IMR-90 (cell line): Measurements from ENCODE around the gene DNAH17. TPM values are rescaled to one million over a fixed set of nuclear protein-coding genes. Genes with fewer than 3 reads are reported as not detected.

Experiments used
- ATAC-seq: fragments of 200-7000 bp; cut with Tn5 transposase; 2 replicates; pipeline ENCODE4 v1.9.1; 2020; ENCODE audit warnings: low read depth, mild to moderate bottlenecking, moderate library complexity
- BruUV-seq: library from RNA; stranded (reverse); fragments of 400-500 nt; replicated peaks from 2 replicates; lab custom pipeline; 2021; lab: Mats Ljungman, UMichigan
- CTCF ChIA-PET: fragments of 300-600 bp; formaldehyde crosslinking; extraction: SDS; loops from one replicate; lab custom pipeline; 2021; ENCODE audit warnings: antibody characterized with exemption; lab: Yijun Ruan, JAX
- POLR2A ChIA-PET: fragments of 300-600 bp; sonication (Branson Sonifier 250); formaldehyde crosslinking; loops from one replicate; lab custom pipeline; 2022; ENCODE audit warnings: antibody characterized with exemption; ENCODE audit not compliant: unreplicated experiment; lab: Charles Lee
- DNase-seq: peaks from one replicate; pipeline ENCODE4 v3.0.0; 2013
- H2AFZ ChIP-seq: replicated peaks from 2 replicates; pipeline ENCODE3; 2013; ENCODE audit warnings: low read length, mild to moderate bottlenecking; ENCODE audit not compliant: poor library complexity
- H2AK5ac ChIP-seq: 2 replicates; pipeline ENCODE4 v1.6.1; 2013; ENCODE audit warnings: low read depth, low read length, inconsistent platforms
- H2AK9ac ChIP-seq: replicated peaks from 2 replicates; pipeline ENCODE3; 2013; ENCODE audit warnings: mild to moderate bottlenecking, low read depth, low read length, moderate library complexity; ENCODE audit not compliant: poor library complexity
- H2BK120ac ChIP-seq: 2 replicates; pipeline ENCODE4 v1.6.1; 2013; ENCODE audit warnings: low read depth, low read length, inconsistent platforms
- H2BK15ac ChIP-seq: 3 replicates; pipeline ENCODE4 v1.6.1; 2013; ENCODE audit warnings: low read depth, low read length, inconsistent platforms
- H2BK20ac ChIP-seq: 2 replicates; pipeline ENCODE4 v1.6.1; 2013; ENCODE audit warnings: low read depth, mild to moderate bottlenecking, inconsistent platforms, low read length, moderate library complexity
- H2BK5ac ChIP-seq: 2 replicates; pipeline ENCODE4 v1.6.1; 2013; ENCODE audit warnings: mild to moderate bottlenecking, low read depth, low read length, inconsistent platforms; ENCODE audit not compliant: poor library complexity, severe bottlenecking
- H3K14ac ChIP-seq: replicated peaks from 2 replicates; pipeline ENCODE4 v1.6.1; 2013; ENCODE audit warnings: low read depth, low read length, inconsistent platforms
- H3K18ac ChIP-seq: 2 replicates; pipeline ENCODE4 v1.6.1; 2013; ENCODE audit warnings: low read depth, low read length, control low read depth
- H3K23ac ChIP-seq: 2 replicates; pipeline ENCODE4 v1.6.1; 2013; ENCODE audit warnings: low read depth, low read length, inconsistent platforms
- H3K27ac ChIP-seq: 2 replicates; pipeline ENCODE4 v1.5.1; 2013; ENCODE audit warnings: mild to moderate bottlenecking, control low read depth, low read length; ENCODE audit not compliant: insufficient read depth
- H3K27me3 ChIP-seq: 2 replicates; pipeline ENCODE4 v1.6.1; 2013; ENCODE audit warnings: low read length; ENCODE audit not compliant: control insufficient read depth, insufficient read depth
- H3K36me3 ChIP-seq: 2 replicates; pipeline ENCODE4 v1.6.1; 2013; ENCODE audit warnings: low read length, mixed read lengths; ENCODE audit not compliant: control insufficient read depth, insufficient read depth
- H3K4ac ChIP-seq: 2 replicates; pipeline ENCODE4 v1.6.1; 2013; ENCODE audit warnings: low read depth, low read length, inconsistent platforms
- H3K4me1 ChIP-seq: 2 replicates; pipeline ENCODE4 v1.6.1; 2013; ENCODE audit warnings: low read length, mixed read lengths; ENCODE audit not compliant: control insufficient read depth, insufficient read depth
- H3K4me2 ChIP-seq: 2 replicates; pipeline ENCODE4 v1.6.1; 2013; ENCODE audit warnings: low read depth, mild to moderate bottlenecking, control low read depth, low read length, moderate library complexity
- H3K4me3 ChIP-seq: 2 replicates; pipeline ENCODE4 v1.5.1; 2013; ENCODE audit warnings: low read depth, mild to moderate bottlenecking, control low read depth, low read length, moderate library complexity; ENCODE audit not compliant: insufficient read depth
- H3K56ac ChIP-seq: 2 replicates; pipeline ENCODE4 v1.6.1; 2013; ENCODE audit warnings: low read length, inconsistent platforms; ENCODE audit not compliant: insufficient read depth; ENCODE audit errors: extremely low read depth
- H3K79me1 ChIP-seq, 2 experiments: 2 replicates each; pipeline ENCODE4 v1.6.1; 2013; ENCODE audit warnings: low read length in 2 of 2, inconsistent platforms in 1 of 2, low read depth in 1 of 2
- H3K9ac ChIP-seq: 2 replicates; pipeline ENCODE4 v1.6.1; 2013; ENCODE audit warnings: low read depth, low read length, control low read depth
- H3K9me1 ChIP-seq: 2 replicates; pipeline ENCODE4 v1.6.1; 2013; ENCODE audit warnings: low read length, inconsistent platforms; ENCODE audit not compliant: insufficient read depth
- H3K9me3 ChIP-seq: 2 replicates; pipeline ENCODE4 v1.6.1; 2013; ENCODE audit warnings: low read length; ENCODE audit not compliant: control insufficient read depth, insufficient read depth
- H4K20me1 ChIP-seq: 2 replicates; pipeline ENCODE4 v1.6.1; 2013; ENCODE audit warnings: low read length, inconsistent platforms; ENCODE audit not compliant: insufficient read depth
- H4K5ac ChIP-seq: 2 replicates; pipeline ENCODE4 v1.6.1; 2013; ENCODE audit warnings: mild to moderate bottlenecking, low read depth, low read length, control low read depth
- H4K8ac ChIP-seq, 2 experiments: 2 replicates each; pipeline ENCODE4 v1.6.1; 2013; ENCODE audit warnings: low read depth in 2 of 2, low read length in 2 of 2, control low read depth in 1 of 2, inconsistent platforms in 1 of 2
- H4K91ac ChIP-seq: 2 replicates; pipeline ENCODE4 v1.6.1; 2013; ENCODE audit warnings: low read depth, low read length, inconsistent platforms; ENCODE audit not compliant: insufficient read depth
- CEBPB ChIP-seq: IDR thresholded peaks from 2 replicates; pipeline ENCODE4 v1.6.1; 2012; ENCODE audit warnings: low read depth, low read length, improper control_type of control experiment
- FOS ChIP-seq: fragments of 150-350 bp; IDR thresholded peaks from 2 replicates; pipeline ENCODE4 v1.6.1; 2016; ENCODE audit warnings: low read depth, low read length
- POLR2A ChIP-seq: IDR thresholded peaks from 2 replicates; pipeline ENCODE4 v1.6.1; 2012; ENCODE audit warnings: mild to moderate bottlenecking, low read depth, low read length
- WGBS, 2 experiments: methylation state at CpG; one replicate each; pipeline versions ENCODE4 v1.1.5 to v1.1.7; 2013; ENCODE audit warnings: missing lambda C conversion rate in 2 of 2; ENCODE audit not compliant: insufficient read length in 1 of 2; ENCODE audit errors: extremely low coverage in 2 of 2; 5-methylcytosine and 5-hydroxymethylcytosine counted together
- dilution Hi-C: fragments of 300-500 bp; cut with HindIII; formaldehyde crosslinking; loops from one replicate; pipeline ENCODE4 v1.14.3; 2018; ENCODE audit warnings: low sequenced_read_pairs; ENCODE audit not compliant: unreplicated experiment
- in situ Hi-C: fragments of 300-500 bp; cut with MboI; formaldehyde crosslinking; loops from 3 replicates; pipeline ENCODE4 v1.14.3; 2019; ENCODE audit warnings: low sequenced_read_pairs, inconsistent platforms, mixed read lengths
- intact Hi-C: fragments of 100-400 bp; cut with micrococcal nuclease; formaldehyde crosslinking; loops from 2 replicates; pipeline ENCODE4 v1.10.0; 2022
- polyA plus RNA-seq, 3 experiments: library from polyadenylated mRNA; depleted of rRNA; stranded (reverse); fragments of >200 nt; gene quantifications; 2 replicates each; pipeline ENCODE4 v1.2.3, GENCODE V29; 2012; ENCODE audit warnings: low replicate concordance in 1 of 3
- total RNA-seq: library from RNA; depleted of rRNA; stranded (reverse); fragments of >200 nt; gene quantifications from 2 replicates; pipeline ENCODE4 v1.2.3, GENCODE V29; 2012

The DNAH17 gene
- total and polyA plus RNA-seq, 2 of the 4 experiments (the other 2 are of a cell fraction) = not detected

GRCh38 chr17:78407387-78408000 is 169.7 kb downstream of the DNAH17 start:
- WGBS, 2 experiments = 86% methylated on average over 4 of the region's 7 CpGs; no CpG with 5 or more reads in 1 of the 2 experiments
- intact Hi-C loops = no loop called here
- peaks cover 13% of the 10 kb centered on the region for H3K4me1 ChIP-seq
- H3K27ac ChIP-seq = no peak overlapping the region
- H2AK9ac ChIP-seq = no peak overlapping the region
- H2BK15ac ChIP-seq = no peak overlapping the region
- H3K9me1 ChIP-seq = peaks cover 26% of the 10 kb centered on the region
- H3K18ac ChIP-seq = no peak overlapping the region
- H4K91ac ChIP-seq = no peak overlapping the region
- H3K4me2 ChIP-seq = no peak overlapping the region
- peaks cover 61% of the 10 kb centered on the region for H3K36me3 ChIP-seq
- no peak overlapping the region for H3K14ac ChIP-seq
- ATAC-seq = no peak
- H4K8ac ChIP-seq = no peak overlapping the region
- H3K9me3 ChIP-seq = no peaks in the 10 kb centered on the region
- no peak overlapping the region for H2BK20ac ChIP-seq
- POLR2A ChIA-PET = no interaction called here
- peaks cover 55% of the 10 kb centered on the region for H4K20me1 ChIP-seq
- CTCF ChIA-PET = no interaction called here
- in situ Hi-C loops = no loop called here
- H2BK120ac ChIP-seq = no peak overlapping the region
- H2BK5ac ChIP-seq = no peak overlapping the region
- no peak overlapping the region for H3K4me3 ChIP-seq
- no TSS peak for BruUV-seq
- H3K23ac ChIP-seq = no peak overlapping the region
- no peak overlapping the region for H2AK5ac ChIP-seq
- H4K5ac ChIP-seq = no peak overlapping the region
- no peak overlapping the region for H3K9ac ChIP-seq
- peak; percentile 51 for DNase-seq
- no peak for TF ChIP-seq FOS
- TF ChIP-seq POLR2A = no peak
- TF ChIP-seq CEBPB = peak; percentile 25; the same call in 1 of the 2 replicates
- peaks cover 54 to 93% of the 10 kb centered on the region in 2 experiments for H3K79me1 ChIP-seq
- dilution Hi-C loops = no loop called here
- no peaks in the 10 kb centered on the region for H3K27me3 ChIP-seq
- no peak overlapping the region for H2AFZ ChIP-seq
- no peak overlapping the region for H3K56ac ChIP-seq
- peak overlapping the region; percentile 2; the same call in 1 of the 2 replicates for H3K4ac ChIP-seq
